22Rv1 (cell line): Measurements from ENCODE around the gene USP30.
A peak's percentile ranks its signal among the peaks of the same experiment; 100 is the strongest.

Source experiments
- H3K27ac ChIP-seq: fragments of 450-650 bp; 2 replicates; pipeline ENCODE4 v1.5.1; 2017
- CTCF ChIP-seq: fragments of 450-650 bp; IDR thresholded peaks from 2 replicates; pipeline ENCODE4 v1.5.1; 2017; ENCODE audit warnings: mild to moderate bottlenecking
- ZFX ChIP-seq: fragments of 450-650 bp; IDR thresholded peaks from 2 replicates; pipeline ENCODE4 v1.6.1; 2017; ENCODE audit warnings: antibody characterized with exemption, borderline replicate concordance

Gene USP30

GRCh38 chr12:109074866-109075265 lies 22.5 kb downstream of the USP30 start:
- H3K27ac ChIP-seq = no peak overlapping the region
- TF ChIP-seq CTCF (no peak), ZFX (no peak)

GRCh38 chr12:109082751-109083150 lies 30.4 kb downstream of the USP30 start:
- H3K27ac ChIP-seq = no peak overlapping the region
- TF ChIP-seq ZFX = no peak
- TF ChIP-seq CTCF = no peak

GRCh38 chr12:109084425-109084824 lies 32.0 kb downstream of the USP30 start:
- H3K27ac ChIP-seq = peak overlapping the region; percentile 16; the same call in 1 of the 2 replicates
- TF ChIP-seq CTCF = no peak
- TF ChIP-seq ZFX = no peak

- no peak for TF ChIP-seq ZFX
- no peak for TF ChIP-seq CTCF
- H3K27ac ChIP-seq = no peak overlapping the region
Measured at GRCh38 chr12:109085590-109085989, 33.2 kb downstream of the USP30 start.

- peak overlapping the region; percentile 0; the same call in 1 of the 2 replicates for H3K27ac ChIP-seq
- TF ChIP-seq ZFX (no peak), CTCF (no peak)
Measured at GRCh38 chr12:109087250-109087649, 34.9 kb downstream of the USP30 start.

GRCh38 chr12:109088818-109089217 lies 36.4 kb downstream of the USP30 start:
- no peak overlapping the region for H3K27ac ChIP-seq
- TF ChIP-seq ZFX (no peak), CTCF (no peak)

- no peak overlapping the region for H3K27ac ChIP-seq
- TF ChIP-seq ZFX (no peak), CTCF (no peak)
Measured at GRCh38 chr12:109089683-109090082, 37.3 kb downstream of the USP30 start.
